ENCODE results near the gene CEP164.

The CEP164 gene

DNA sequence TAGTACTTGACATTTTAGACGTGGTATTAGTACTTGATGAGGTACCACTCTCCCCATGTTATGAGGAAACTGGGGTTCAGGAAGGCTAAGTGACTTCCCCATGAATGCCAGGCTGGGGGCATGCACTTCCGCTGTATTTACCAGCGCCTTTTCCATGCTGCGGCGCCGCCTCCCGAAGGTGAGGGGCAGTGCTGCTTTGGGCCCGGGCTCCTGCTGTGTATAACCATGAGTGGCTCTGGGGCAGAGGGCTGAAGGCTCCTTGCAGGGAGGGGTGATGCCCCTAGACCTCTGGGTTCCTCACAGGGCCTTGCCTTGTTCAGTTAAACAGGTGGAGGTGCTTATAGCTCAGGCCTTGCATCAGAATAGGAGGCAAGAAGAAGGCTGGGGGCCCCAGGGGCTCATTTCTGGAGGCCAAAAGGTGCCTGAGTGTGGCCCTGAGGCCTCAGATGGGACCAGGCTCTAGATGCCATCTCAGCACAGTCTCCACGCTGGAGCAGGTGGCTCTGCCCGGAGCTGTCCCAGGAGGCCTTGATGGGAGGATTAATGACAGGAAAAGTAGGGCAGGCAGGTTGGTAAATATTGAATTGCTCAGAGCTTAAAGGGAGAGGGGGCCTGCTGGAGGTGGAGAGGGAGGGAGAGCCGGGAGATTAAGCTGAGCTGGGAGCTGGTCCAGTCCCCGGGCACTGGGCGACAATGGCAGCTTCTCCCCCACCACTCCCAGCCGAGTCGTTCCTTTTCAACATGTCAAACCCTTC lies 129.6 kb downstream of the CEP164 start:
- in situ Hi-C loops (cut with HindIII; ENCODE audit: low sequenced_read_pairs) = no loop called here

DNA sequence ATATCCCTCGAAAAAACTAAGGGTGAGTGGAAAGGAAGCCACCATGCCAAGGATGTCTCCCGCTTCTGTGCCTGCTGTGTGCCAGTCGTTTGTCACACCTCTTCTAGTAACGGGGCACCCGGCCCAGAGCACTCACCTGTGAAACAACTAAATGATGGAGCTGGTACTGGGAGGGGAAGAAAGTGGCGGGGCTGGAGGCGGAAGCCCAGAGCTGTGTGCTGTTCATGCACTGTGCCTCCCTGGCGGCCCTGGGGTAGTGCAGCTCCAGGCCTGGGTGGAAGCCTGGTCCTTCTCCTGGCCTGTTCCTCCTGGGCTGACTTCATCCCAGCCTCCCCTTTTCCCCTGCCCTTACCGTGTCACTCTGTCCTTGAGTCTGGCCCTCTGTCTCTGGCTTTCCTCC lies 130.2 kb downstream of the CEP164 start:
- in situ Hi-C loops (cut with HindIII; ENCODE audit: low sequenced_read_pairs) = no loop called here

DNA sequence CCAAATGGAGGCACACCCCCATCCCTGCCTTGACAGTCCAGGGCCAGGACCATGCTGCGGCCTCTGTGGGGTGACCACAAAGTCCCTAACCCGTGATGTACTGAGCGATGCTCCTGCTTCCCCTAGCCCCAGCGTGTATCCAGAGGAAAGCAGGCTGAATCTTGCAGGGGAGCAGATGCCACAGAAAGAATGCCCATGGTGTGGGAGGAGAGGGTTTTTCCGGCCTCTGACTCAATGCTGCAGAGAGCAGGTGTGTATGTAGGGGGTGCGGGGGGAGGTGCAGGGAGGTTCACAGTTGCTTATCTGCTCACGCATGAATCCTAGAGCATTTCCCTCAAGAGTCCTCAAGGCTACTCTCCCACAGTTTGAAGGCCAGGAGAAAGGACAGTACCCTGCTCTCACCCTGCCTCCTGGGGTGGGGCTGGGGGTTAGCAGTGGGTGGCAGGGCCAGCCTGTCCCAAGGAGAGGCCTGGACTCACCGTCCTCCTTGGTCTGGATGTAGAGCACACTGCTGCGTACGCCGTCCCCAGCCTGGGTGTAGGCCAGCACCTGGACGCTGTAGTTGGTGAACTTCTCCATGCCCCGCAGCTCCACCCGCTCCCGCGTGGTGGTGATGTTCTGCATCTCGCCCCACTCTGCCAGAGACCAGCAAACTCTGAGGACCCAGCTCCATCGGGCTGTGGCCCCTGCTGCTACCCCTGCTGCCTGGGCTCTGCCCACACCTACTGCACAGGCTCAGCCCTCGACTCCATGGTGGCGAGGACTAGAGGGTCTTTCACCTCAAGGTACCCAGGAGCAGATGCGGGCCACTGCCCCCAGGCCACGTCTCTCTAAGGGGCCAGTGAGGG lies 130.8 kb downstream of the CEP164 start:
- in situ Hi-C loops (cut with HindIII; ENCODE audit: low sequenced_read_pairs) = no loop called here

DNA sequence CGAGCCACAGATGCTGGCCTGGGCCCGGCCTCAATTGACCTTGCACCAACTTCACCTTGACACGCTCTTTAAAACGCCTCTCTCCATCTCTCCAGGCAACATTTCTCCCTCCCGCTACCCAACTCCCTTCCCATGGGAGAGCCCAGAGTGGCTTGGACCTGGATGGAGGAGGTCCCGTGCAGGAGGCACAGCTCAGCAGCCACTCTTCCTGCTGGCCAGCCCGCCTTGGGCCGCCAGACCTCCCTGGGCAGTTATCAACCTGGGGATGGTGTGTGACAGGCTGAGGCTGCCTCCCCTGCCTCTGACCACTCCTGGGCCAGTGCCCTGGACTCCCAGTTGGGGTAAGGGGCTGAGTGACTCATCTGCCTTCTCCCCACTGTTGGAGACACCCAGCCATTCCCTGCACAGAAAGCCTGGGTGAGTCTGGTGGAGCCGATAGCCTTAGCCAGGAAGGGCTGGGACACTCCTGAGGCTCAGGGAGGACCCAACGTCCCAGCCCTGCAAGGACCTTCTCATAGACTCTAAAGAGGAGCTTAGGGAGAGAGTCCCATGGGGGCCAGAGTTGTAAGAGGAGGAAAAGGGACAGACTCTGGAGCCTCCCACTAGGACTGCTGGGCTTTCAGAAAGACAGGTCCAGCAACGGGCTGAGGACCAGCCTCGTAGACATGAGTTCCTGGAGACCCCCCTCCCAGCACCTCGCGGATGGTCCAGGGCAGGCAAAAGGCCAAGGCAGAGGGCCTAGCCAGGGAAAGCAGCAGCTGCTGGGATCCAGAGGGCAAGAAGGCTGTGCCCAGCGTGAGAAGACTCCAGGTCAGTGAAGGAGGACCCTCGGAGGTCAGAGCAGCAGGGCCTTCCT lies 131.7 kb downstream of the CEP164 start:
- in situ Hi-C loops (cut with HindIII; ENCODE audit: low sequenced_read_pairs) = no loop called here

DNA sequence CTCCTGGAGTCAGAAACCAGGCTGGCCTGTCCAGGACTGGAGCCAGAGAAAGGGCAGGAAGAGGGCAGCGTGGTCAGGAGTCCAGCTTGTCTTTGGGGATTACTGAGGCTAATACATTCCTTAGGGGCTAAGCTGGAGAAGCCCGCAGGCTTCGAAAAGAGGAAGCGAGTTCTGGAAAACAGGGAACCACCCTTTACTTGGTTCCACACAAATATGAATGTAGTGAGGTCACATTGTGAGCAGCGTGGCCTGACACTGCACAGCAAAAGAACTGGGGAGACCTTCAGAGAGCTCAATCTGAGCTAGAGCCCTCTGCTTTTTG lies 132.3 kb downstream of the CEP164 start:
- in situ Hi-C loops (cut with HindIII; ENCODE audit: low sequenced_read_pairs) = no loop called here

DNA sequence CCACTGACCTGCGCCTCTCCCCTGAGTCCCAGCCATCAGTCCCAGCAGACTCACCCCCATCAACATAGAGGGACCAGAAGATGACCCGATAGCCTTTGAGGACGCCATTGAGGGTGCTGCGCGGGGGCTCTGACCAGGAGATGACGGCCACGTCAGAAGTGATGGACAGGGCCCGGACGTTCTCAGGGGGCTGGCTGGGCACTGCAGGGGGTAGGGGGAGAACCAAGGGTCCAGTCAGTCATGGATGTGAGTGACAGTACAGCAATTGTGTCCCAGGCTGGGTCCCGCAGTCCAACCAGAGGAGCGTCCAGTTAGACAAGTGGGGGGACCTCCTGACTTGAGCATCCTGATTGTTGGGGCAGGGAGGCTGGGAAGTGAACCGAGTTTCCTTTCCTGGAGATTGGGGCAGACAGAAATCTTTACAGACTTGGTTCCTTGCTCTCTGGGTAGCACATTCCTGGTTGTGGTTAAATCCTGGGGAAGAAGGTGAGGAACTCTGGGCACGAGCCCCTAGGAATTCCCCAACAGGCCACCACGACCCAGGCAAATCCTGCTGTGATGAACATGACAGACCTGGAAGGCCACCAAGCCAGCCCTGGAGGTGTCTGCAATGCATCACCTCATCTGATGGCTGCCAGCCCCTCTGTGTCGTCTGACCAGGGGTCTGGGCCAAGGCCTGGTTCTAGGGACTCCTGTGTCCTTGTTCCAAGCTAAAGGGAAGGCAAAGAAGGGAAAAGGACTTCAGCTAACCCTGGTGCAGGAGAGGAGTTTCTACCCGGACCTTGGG lies 133.9 kb downstream of the CEP164 start:
- in situ Hi-C loops (cut with HindIII; ENCODE audit: low sequenced_read_pairs) = no loop called here

DNA sequence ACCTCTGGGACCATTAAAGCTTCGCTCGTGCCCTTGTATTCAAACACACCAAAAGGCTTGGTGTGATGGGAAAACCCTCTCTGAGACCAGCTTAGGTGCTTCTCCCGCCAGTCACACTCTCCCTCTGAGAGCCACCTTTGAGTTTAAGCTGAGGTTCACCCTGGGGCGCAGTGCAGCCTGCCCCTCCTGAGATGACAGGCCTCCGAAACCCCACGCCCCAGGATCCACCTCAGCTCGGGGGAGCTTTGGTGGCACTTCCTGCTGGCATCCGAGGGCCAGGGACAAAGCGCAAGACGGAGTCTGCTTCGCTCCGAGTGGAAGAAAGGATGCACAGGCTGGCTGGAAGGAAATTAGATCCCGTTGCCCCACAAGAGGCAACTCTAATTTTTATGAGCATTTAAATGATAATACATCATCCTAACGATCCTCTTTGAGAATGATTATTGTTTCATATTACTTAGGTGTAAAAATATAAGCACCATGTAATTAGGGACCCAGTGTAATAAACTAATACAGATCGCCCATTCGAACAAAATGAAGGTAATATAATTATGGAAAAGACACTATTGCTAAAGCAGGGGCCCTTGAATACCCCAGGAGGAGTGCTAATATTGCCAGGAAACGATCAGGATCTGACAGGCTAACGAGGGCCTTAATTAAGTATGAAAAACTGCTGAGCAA lies 134.7 kb downstream of the CEP164 start:
- in situ Hi-C loops (cut with HindIII; ENCODE audit: low sequenced_read_pairs) = no loop called here

DNA sequence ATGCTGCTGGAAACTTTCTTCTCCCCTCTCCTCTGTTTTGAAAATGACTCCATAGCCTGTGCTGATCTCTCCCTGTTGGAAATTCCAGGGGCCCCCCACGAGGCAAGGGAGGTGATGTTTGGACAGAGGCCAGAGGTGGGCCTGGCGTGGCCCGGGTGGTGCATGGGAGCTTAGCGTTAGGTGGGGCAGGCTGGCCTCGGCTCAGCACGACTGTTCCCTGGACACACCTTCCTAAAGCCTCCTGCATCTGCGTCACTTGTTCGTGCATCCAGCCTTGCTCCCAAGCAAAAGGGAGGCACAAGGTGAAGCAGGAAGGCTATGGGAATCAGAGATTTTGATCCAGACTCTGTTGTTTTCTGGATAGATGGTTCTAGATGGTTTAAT lies 135.2 kb downstream of the CEP164 start:
- in situ Hi-C loops (cut with HindIII; ENCODE audit: low sequenced_read_pairs) = no loop called here
